Subcutaneous adipose tissue (tissue), 4 donors: ENCODE results near the gene KCNJ12. TPM values are rescaled to one million over a fixed set of nuclear protein-coding genes. Genes with fewer than 3 reads are reported as not detected.

Experiments
- CTCF ChIP-seq: fragments of 450-650 bp; IDR thresholded peaks from one replicate; pipeline ENCODE4 v1.5.1; 2016; ENCODE audit warnings: low read depth, mild to moderate bottlenecking, control low read depth, antibody characterized with exemption, moderate library complexity
- total RNA-seq, 4 donors: library from RNA; depleted of rRNA; stranded (reverse); fragments of >200 nt; gene quantifications; one replicate each; pipeline ENCODE4 v1.1.0, GENCODE V29; 2016

KCNJ12 gene
- total RNA-seq, 4 donors from 2014 or later: 0.51 to 1.7 (median 1.3) TPM; not detected in 1

GRCh38 chr17:21378553-21378952 lies 2.4 kb downstream of the KCNJ12 start:
- TF ChIP-seq CTCF: no peak

GRCh38 chr17:21379080-21379711 lies 3.0 kb downstream of the KCNJ12 start:
- TF ChIP-seq CTCF: no peak

- TF ChIP-seq CTCF: no peak
Measured at GRCh38 chr17:21380659-21381058, 4.5 kb downstream of the KCNJ12 start.

- TF ChIP-seq CTCF: no peak
Measured at GRCh38 chr17:21381076-21381706, 5.0 kb downstream of the KCNJ12 start.

- no peak for TF ChIP-seq CTCF
Measured at GRCh38 chr17:21382560-21383495, 6.7 kb downstream of the KCNJ12 start.

GRCh38 chr17:21385281-21385845 lies 9.2 kb downstream of the KCNJ12 start:
- TF ChIP-seq CTCF: no peak

GRCh38 chr17:21387616-21388015 lies 11.5 kb downstream of the KCNJ12 start:
- TF ChIP-seq CTCF: no peak
